Stimulated activated CD8-positive, alpha-beta memory T cell treated with anti-CD3 and anti-CD28 coated beads, Interleukin-4, amount 100 ng/mL, for 24 hours (primary cell): ENCODE data around the gene ZNF407.
"Not testable (repeated sequence)": the region's sequence is repeated elsewhere in the genome, so short reads cannot be mapped to it uniquely, and the experiment has no call there.

Experiments used
- DNase-seq: peaks from one replicate; pipeline ENCODE4 v3.0.0-alpha.2; 2020; ENCODE audit warnings: low read depth

ZNF407 gene

GRCh38 chr18:75071866-75072671 is 474.4 kb downstream of the ZNF407 start:
- no peak for DNase-seq

- DNase-seq: no peak
These were observed 475.2 kb downstream of the ZNF407 start for GRCh38 chr18:75072672-75073371.

- no peak for DNase-seq
These were observed 476.0 kb downstream of the ZNF407 start for GRCh38 chr18:75073654-75074053.

GRCh38 chr18:75074196-75075015 is 476.7 kb downstream of the ZNF407 start:
- no peak for DNase-seq

- DNase-seq: no peak
These were observed 477.3 kb downstream of the ZNF407 start for GRCh38 chr18:75075016-75075305.

- no peak for DNase-seq
These were observed 477.8 kb downstream of the ZNF407 start for GRCh38 chr18:75075429-75075841.

GRCh38 chr18:75076286-75076685 is 478.6 kb downstream of the ZNF407 start:
- DNase-seq: no peak

- no peak for DNase-seq
These were observed 483.8 kb downstream of the ZNF407 start for GRCh38 chr18:75081486-75081885.

GRCh38 chr18:75083131-75083530 is 485.5 kb downstream of the ZNF407 start:
- no peak for DNase-seq

GRCh38 chr18:75083761-75084160 is 486.1 kb downstream of the ZNF407 start:
- DNase-seq: no peak

GRCh38 chr18:75085676-75086075 is 488.0 kb downstream of the ZNF407 start:
- DNase-seq: not testable (repeated sequence)

- no peak for DNase-seq
These were observed 488.9 kb downstream of the ZNF407 start for GRCh38 chr18:75086494-75087034.

GRCh38 chr18:75087119-75088020 is 489.7 kb downstream of the ZNF407 start:
- DNase-seq: no peak

GRCh38 chr18:75088021-75088506 is 490.4 kb downstream of the ZNF407 start:
- no peak for DNase-seq

GRCh38 chr18:75088622-75089211 is 491.0 kb downstream of the ZNF407 start:
- no peak for DNase-seq

- no peak for DNase-seq
These were observed 492.2 kb downstream of the ZNF407 start for GRCh38 chr18:75089748-75090327.

- DNase-seq: no peak
These were observed 492.7 kb downstream of the ZNF407 start for GRCh38 chr18:75090336-75090735.

GRCh38 chr18:75097491-75098225 is 500.0 kb downstream of the ZNF407 start:
- DNase-seq: no peak

GRCh38 chr18:75100832-75101630 is 503.4 kb downstream of the ZNF407 start:
- DNase-seq: no peak
